Tongue (tissue), 2 donors: Measurements from ENCODE around the gene PAPSS2. TPM values are rescaled to one million over a fixed set of nuclear protein-coding genes. Genes with fewer than 3 reads are reported as not detected.
A peak's percentile ranks its signal among the peaks of the same experiment; 100 is the strongest.
"Not testable (repeated sequence)": the region's sequence is repeated elsewhere in the genome, so short reads cannot be mapped to it uniquely, and the experiment has no call there.

Experiments
- DNase-seq: peaks from one replicate; pipeline ENCODE4 v3.0.0-alpha.2; 2015
- total RNA-seq: library from RNA; depleted of rRNA; stranded (reverse); fragments of >200 nt; gene quantifications from one replicate; pipeline ENCODE4 v1.2.3, GENCODE V29; 2014

The PAPSS2 gene
- total RNA-seq, 1 donor from 2014 or later = 19.8 TPM

- no peak for DNase-seq
Observed at GRCh38 chr10:87706731-87707130, 47.1 kb downstream of the PAPSS2 start.

DNA sequence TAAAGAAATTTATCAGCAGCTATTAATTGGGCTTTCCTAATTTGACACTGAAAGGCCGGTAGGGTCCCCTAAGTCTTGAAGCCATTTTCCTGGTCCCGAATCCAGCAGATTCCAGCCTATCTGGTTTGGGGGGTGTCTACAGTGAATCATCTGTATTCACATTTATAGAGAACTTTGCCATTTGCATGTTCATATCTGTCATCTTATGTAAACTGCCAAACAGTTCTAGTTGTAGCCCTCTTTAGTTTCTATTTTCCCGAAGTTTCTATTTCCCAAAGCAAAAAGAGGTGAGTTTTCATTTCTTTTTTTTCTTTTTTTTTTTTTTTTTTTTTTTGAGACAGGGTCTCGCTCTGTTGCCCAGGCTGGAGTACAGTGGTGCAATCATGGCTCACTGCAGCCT is 47.6 kb downstream of the PAPSS2 start:
- no peak for DNase-seq

GRCh38 chr10:87712913-87713616 is 53.4 kb downstream of the PAPSS2 start:
- DNase-seq = peak; percentile 30

DNA sequence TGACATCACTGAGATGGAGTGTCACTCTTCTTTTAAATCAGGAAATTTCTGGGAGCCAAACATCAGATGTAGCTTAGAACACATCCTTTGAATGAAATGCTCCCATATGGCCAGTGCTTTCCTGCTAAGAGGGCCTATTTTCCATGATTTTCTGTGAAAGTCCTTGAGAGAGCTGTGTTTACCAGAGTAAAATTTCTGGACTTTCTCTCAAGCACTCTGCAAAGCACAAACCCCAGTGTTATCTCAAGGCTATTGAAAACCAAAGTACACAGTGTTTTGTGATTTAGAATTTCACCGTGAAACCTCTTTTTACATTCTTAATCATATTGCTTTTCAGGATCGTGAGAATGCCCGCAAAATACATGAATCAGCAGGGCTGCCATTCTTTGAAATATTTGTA is 54.0 kb downstream of the PAPSS2 start:
- DNase-seq = no peak

- DNase-seq = peak; percentile 20
Observed at GRCh38 chr10:87715552-87716347, 56.1 kb downstream of the PAPSS2 start.

DNA sequence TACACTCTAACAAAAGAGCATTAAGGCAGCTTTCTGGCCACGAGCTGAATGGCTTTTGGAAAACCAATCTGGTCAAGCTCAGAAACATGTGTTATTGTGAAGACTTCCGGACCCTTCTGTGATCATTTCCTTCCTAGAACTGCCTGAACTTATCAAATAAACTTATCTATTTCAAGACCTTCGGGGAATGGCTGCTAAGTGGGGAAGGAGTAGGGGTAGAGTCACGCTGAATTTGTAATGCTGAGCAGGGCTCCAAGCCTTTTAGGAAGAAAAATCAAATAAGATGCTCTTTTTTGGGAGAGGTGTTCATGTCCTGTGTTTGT is 56.6 kb downstream of the PAPSS2 start:
- no peak for DNase-seq

- DNase-seq = no peak
Observed at GRCh38 chr10:87720665-87721064, 61.0 kb downstream of the PAPSS2 start.

DNA sequence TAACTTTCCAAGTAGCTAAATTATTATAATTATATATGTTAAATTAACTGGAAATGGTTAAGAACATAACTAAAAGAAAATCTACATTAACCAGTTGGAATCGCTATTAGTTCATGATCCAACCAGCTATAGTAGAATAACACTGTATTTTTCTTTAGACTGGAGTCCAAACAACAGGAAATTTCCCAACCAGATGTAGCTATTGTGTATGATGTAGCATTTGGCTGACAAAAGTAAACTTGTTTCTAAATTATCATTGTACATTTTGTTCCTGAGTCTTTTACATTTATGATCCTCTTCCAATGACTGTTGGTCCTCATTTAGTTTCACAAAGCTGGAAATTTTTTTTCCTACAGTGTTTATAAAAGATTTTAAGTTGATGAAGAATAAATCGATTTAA is 62.1 kb downstream of the PAPSS2 start:
- DNase-seq = peak; percentile 30

DNA sequence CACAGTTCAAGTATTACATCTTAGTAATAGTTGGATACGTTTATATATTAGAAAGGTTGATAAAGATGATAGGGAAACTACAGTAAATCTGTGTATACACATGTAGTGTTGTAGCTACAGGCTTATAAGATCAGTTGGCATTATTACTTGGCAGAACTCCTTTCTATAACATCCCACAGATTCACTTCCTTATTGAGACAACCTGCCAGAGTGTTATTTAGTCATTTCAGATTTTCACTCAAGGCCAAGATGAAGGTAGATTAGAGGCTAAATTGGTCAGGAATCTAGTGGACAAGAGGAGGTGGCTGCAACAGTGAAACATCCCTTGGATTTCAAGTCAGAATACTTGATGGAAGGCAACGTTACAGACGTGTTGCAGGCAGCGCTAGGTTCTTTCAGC is 63.0 kb downstream of the PAPSS2 start:
- no peak for DNase-seq

GRCh38 chr10:87723500-87723899 is 63.8 kb downstream of the PAPSS2 start:
- no peak for DNase-seq

DNA sequence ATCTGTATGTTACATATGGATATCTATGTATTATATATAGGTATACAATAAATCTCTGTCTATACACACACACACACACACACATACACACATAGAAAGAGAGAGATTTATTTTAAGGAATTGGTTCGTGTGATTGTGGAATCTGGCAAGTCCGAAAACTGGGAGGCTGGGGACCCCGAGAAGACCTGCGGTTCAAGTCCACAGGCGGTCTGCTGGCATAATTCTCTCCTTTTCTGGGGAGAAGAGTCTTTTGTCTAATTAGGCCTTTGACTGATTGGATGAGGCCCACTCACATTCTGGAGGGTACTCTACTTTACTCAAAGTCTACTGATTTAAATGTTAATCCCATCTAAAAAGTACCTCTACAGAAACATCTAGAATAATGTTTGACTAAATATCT is 65.1 kb downstream of the PAPSS2 start:
- DNase-seq = no peak

DNA sequence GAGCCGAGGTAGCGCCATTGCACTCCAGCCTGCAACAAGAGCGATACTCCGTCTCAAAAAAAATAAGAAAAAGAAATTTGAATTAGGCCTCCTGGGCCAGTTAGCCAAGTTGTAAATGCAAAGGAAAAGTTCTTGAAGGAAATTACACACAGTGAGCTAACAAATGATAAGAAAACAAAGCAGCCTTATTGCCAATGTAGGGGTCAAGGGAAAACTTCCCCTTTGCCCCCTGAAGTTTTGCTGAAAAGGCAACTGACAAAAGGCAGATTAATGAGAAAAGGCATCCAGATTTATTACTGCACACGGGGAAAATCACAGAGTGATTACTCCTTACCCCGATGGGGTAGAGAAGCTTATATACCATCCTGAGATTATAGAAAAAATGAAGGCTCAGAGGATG is 70.3 kb downstream of the PAPSS2 start:
- no peak for DNase-seq

DNA sequence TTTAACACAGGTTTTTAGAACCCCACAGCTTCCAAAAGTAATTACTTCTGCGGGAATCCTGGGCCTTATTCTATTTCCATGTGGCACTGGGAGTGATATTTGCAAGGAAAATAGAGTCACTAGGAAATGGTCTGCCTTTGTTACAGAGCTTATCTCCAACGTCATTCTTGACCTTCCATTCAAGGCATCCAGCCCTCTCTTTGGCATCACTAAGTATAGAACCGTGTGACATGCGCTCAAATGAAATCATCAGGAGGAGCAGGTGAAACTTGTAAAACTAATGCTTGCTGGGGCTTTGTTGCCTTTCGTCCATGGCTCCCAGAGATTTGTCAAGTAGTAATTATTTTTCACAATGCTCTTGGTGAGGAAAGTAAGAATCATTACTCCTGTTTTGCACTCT is 73.4 kb downstream of the PAPSS2 start:
- DNase-seq = no peak

DNA sequence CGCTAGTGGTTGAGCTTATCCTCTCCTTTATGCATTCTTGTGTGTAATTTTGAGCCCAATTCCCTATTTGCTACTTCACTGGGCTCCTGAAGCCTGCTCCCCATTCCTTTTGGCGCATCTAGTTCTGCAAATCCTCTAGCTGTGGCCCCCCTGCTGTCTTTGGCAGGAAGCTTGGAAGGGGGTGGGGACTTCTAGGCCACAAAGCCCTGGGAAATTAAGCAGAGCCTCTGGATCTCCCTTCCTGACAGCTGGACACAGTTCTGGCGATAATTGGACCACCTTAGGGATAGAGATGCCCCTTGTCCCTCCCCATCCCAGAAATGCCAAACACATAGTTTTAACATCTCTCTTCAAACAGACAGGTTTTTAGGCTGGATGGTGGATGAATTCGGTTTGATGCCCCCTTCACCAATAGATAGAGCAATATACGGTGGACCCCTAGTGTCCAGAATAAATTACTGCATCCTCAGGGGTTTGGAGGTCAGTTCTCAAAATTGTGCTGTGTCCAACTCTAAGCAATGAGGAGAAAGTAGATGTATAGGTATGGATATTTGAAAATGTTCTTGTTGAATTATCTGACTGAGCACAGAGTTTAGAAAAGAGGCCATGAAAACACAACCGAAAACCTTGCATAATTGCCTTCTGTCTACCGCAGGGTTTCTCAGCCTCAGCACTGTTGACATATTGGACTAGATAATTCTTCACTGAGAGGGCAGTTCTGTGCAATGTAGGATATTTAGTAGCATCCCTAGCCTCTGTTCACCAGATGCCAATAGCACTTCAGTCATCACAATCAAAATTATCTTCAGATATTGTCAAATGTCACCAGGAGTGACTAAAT is 75.5 kb downstream of the PAPSS2 start:
- peak; percentile 67 for DNase-seq

- DNase-seq = not testable (repeated sequence)
Observed at GRCh38 chr10:87738253-87738652, 78.6 kb downstream of the PAPSS2 start.

GRCh38 chr10:87739703-87740102 is 80.0 kb downstream of the PAPSS2 start:
- no peak for DNase-seq

- DNase-seq = no peak
Observed at GRCh38 chr10:87740254-87740655, 80.6 kb downstream of the PAPSS2 start.

DNA sequence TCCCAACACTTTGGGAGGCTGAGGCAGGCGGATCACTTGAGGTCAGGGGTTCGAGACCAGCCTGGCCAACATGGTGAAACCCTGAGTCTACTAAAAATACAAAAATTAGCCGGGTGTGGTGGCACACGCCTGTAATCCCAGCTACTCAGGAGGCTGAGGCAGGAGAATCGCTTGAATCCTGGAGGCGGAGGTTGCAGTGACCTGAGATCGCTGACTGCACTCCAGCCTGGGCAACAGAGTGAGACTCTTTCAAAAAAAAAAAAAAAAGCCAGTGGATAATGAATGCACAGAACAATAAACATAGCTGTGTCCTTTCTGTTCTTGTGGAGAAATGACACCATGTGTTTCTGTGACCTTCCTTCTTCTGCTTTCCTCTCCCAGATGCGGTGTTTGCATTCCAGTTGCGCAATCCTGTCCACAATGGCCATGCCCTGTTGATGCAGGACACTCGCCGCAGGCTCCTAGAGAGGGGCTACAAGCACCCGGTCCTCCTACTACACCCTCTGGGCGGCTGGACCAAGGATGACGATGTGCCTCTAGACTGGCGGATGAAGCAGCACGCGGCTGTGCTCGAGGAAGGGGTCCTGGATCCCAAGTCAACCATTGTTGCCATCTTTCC is 83.4 kb downstream of the PAPSS2 start:
- DNase-seq = not testable (repeated sequence)

GRCh38 chr10:87744606-87745005 is 84.9 kb downstream of the PAPSS2 start:
- DNase-seq = no peak

- no peak for DNase-seq
Observed at GRCh38 chr10:87746911-87747310, 87.2 kb downstream of the PAPSS2 start.

DNA sequence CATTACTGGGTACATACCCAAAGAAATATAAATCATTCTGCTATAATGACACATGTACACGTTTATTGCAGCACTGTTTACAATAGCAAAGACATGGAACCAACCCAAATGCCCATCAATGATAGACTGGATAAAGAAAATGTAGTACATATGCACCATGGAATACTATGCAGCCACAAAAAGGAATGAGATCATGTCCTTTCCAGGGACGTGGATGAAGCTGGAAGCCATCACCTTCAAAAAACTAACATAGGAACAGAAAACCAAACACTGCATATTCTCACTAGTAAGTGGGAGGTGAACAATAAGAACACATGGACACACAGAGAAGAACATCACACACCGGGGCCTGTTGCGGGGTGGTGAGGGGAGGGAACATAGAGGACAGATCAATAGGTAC is 88.6 kb downstream of the PAPSS2 start:
- not testable (repeated sequence) for DNase-seq

DNA sequence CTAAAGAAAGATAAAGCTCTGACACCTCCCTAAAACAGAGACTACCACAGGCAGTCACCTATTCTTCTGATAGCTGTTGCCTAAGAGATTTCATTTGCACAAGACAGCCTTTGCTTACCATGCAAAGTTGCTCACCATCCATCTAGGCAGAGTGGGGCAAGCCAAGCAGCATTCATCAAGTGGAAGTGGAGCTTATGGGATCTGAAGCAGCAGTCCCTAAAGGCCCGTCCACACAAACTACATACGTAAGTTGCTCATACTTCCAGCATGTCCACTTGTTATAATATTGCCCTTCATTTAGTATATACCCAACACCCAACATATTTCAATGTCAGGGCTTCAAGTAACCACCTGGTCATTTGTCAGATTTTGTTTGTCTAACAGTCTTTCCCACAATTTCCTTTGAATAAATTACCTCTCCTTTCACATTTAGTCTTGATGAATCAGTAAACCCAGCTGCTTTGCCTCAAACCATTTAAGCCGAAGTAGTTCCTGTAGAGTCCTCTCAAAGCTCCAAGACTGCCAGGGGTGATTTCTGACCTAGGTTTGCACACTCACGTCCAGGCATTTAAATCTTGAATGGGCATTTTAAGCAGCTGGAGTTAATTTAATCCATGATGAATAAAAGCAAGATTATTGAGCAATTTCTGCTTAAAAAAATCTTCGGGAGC is 90.5 kb downstream of the PAPSS2 start:
- peak; percentile 3 for DNase-seq
